Smooth muscle cell (in vitro differentiated cells): ENCODE measurements around the gene DIP2B. TPM values are rescaled to one million over a fixed set of nuclear protein-coding genes. Genes with fewer than 3 reads are reported as not detected.

Source experiments
- DNase-seq: peaks from one replicate; lab custom pipeline; 2025; ENCODE audit not compliant: unreplicated experiment; lab: John Stamatoyannopoulos, UW
- H2AFZ ChIP-seq: fragments of 200-600 bp; sonication (generic); 2 replicates; pipeline ENCODE4 v1.6.0; 2016; ENCODE audit warnings: antibody characterized with exemption, low read depth, mild to moderate bottlenecking
- H3F3A ChIP-seq: fragments of 200-600 bp; sonication (generic); 2 replicates; pipeline ENCODE4 v1.6.0; 2017; ENCODE audit warnings: antibody characterized with exemption, low read depth
- H3K27ac ChIP-seq: fragments of 200-600 bp; sonication (generic); 2 replicates; pipeline ENCODE4 v1.5.1; 2016; ENCODE audit warnings: low read depth, mild to moderate bottlenecking
- H3K27me3 ChIP-seq: fragments of 200-600 bp; sonication (generic); 2 replicates; pipeline ENCODE4 v1.6.1; 2016; ENCODE audit warnings: low read depth, mild to moderate bottlenecking
- H3K36me3 ChIP-seq: fragments of 200-600 bp; sonication (generic); 2 replicates; pipeline ENCODE4 v1.5.1; 2016; ENCODE audit warnings: low read depth
- H3K4me1 ChIP-seq: fragments of 200-600 bp; sonication (generic); 2 replicates; pipeline ENCODE4 v1.5.1; 2016; ENCODE audit warnings: low read depth
- H3K4me2 ChIP-seq: fragments of 200-600 bp; sonication (generic); 2 replicates; pipeline ENCODE4 v1.6.0; 2016; ENCODE audit warnings: mild to moderate bottlenecking
- H3K4me3 ChIP-seq: fragments of 200-600 bp; sonication (generic); 2 replicates; pipeline ENCODE4 v1.5.1; 2016; ENCODE audit warnings: mild to moderate bottlenecking
- H3K79me2 ChIP-seq: fragments of 200-600 bp; sonication (generic); 2 replicates; pipeline ENCODE4 v1.6.0; 2016; ENCODE audit warnings: low read depth, mild to moderate bottlenecking
- H3K9ac ChIP-seq: fragments of 200-600 bp; sonication (generic); 2 replicates; pipeline ENCODE4 v1.6.0; 2016; ENCODE audit warnings: low read depth
- H3K9me3 ChIP-seq: fragments of 200-600 bp; sonication (generic); replicated peaks from 2 replicates; pipeline ENCODE4 v1.5.1; 2016; ENCODE audit warnings: low read depth
- H4K20me1 ChIP-seq: fragments of 200-600 bp; sonication (generic); 2 replicates; pipeline ENCODE4 v1.6.0; 2016; ENCODE audit warnings: low read depth
- WGBS: methylation state at CpG from one replicate; pipeline ENCODE4 v1.1.7; 2016; ENCODE audit warnings: low lambda C conversion rate; 5-methylcytosine and 5-hydroxymethylcytosine counted together
- polyA plus RNA-seq: library from polyadenylated mRNA; unstranded; fragments of >200 nt; fragmentation: Nextera tagmentation; extraction: Ambion mirVana; gene quantifications from 2 replicates; pipeline ENCODE4 v1.2.1, GENCODE V29; 2016
- total RNA-seq: library from RNA; depleted of rRNA; stranded (reverse); fragments of >200 nt; gene quantifications from 2 replicates; pipeline ENCODE4 v1.2.3, GENCODE V29; 2014
- TF ChIP-seq, protein P1 (sequence below): fragments of 200-600 bp; sonication (generic); IDR thresholded peaks from 2 replicates; pipeline ENCODE4 v1.5.1; 2017; ENCODE audit warnings: borderline replicate concordance, mild to moderate bottlenecking, antibody characterized with exemption; ENCODE audit not compliant: insufficient read depth, poor library complexity, severe bottlenecking

The DIP2B gene
- total and polyA plus RNA-seq, 2 experiments from 2014 or later: 5.8 to 35.2 TPM

- peak overlapping the region; percentile 54 for H3K4me2 ChIP-seq
- H3K36me3 ChIP-seq: no peaks in the 10 kb centered on the region
- H4K20me1 ChIP-seq: peaks cover 18% of the 10 kb centered on the region
- H3K4me3 ChIP-seq: no peak overlapping the region
- no peaks in the 10 kb centered on the region for H3K9me3 ChIP-seq
- H3K9ac ChIP-seq: no peak overlapping the region
- no peaks in the 10 kb centered on the region for H3K27me3 ChIP-seq
- H3K79me2 ChIP-seq: peaks cover 87% of the 10 kb centered on the region
- peaks cover 5% of the 10 kb centered on the region for H3F3A ChIP-seq
- H3K4me1 ChIP-seq: peaks cover 37% of the 10 kb centered on the region
- no peak for DNase-seq
- WGBS: 34% methylated on average over 1 of the region's 1 CpG
- no peak overlapping the region for H2AFZ ChIP-seq
- peak overlapping the region; percentile 47 for H3K27ac ChIP-seq
- TF ChIP-seq, protein P1, sequence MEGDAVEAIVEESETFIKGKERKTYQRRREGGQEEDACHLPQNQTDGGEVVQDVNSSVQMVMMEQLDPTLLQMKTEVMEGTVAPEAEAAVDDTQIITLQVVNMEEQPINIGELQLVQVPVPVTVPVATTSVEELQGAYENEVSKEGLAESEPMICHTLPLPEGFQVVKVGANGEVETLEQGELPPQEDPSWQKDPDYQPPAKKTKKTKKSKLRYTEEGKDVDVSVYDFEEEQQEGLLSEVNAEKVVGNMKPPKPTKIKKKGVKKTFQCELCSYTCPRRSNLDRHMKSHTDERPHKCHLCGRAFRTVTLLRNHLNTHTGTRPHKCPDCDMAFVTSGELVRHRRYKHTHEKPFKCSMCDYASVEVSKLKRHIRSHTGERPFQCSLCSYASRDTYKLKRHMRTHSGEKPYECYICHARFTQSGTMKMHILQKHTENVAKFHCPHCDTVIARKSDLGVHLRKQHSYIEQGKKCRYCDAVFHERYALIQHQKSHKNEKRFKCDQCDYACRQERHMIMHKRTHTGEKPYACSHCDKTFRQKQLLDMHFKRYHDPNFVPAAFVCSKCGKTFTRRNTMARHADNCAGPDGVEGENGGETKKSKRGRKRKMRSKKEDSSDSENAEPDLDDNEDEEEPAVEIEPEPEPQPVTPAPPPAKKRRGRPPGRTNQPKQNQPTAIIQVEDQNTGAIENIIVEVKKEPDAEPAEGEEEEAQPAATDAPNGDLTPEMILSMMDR: no peak
These were observed 67.5 kb downstream of the DIP2B start for GRCh38 chr12:50572287-50572686.

GRCh38 chr12:50572760-50573159 is 68.0 kb downstream of the DIP2B start:
- peak overlapping the region; percentile 47 for H3K27ac ChIP-seq
- no peak overlapping the region for H2AFZ ChIP-seq
- H3K79me2 ChIP-seq: peaks cover 86% of the 10 kb centered on the region
- peak overlapping the region; percentile 54 for H3K4me2 ChIP-seq
- no peaks in the 10 kb centered on the region for H3K36me3 ChIP-seq
- no peak overlapping the region for H3K9ac ChIP-seq
- 68% methylated on average over 3 of the region's 3 CpGs for WGBS
- H3F3A ChIP-seq: peaks cover 5% of the 10 kb centered on the region
- no peak overlapping the region for H3K4me3 ChIP-seq
- peaks cover 18% of the 10 kb centered on the region for H4K20me1 ChIP-seq
- no peaks in the 10 kb centered on the region for H3K27me3 ChIP-seq
- DNase-seq: no peak
- no peaks in the 10 kb centered on the region for H3K9me3 ChIP-seq
- TF ChIP-seq, protein P1: no peak
- H3K4me1 ChIP-seq: peaks cover 37% of the 10 kb centered on the region

- Histone ChIP-seq H3K79me2 (peaks cover 88% of the 10 kb centered on the region), H3F3A (peaks cover 5% of the 10 kb centered on the region)
- WGBS: 94% methylated on average over 2 of the region's 2 CpGs
These were observed 68.5 kb downstream of the DIP2B start for GRCh38 chr12:50573271-50573670.

More at GRCh38 chr12:50573271-50573670, 68.5 kb downstream of the DIP2B start:
- Histone ChIP-seq H3K27me3 (no peaks in the 10 kb centered on the region), H3K9me3 (no peaks in the 10 kb centered on the region), H2AFZ (no peak overlapping the region), H3K9ac (no peak overlapping the region), H3K27ac (no peak overlapping the region), H3K36me3 (no peaks in the 10 kb centered on the region), H3K4me1 (peaks cover 35% of the 10 kb centered on the region), H3K4me2 (no peak overlapping the region), H4K20me1 (peaks cover 14% of the 10 kb centered on the region), H3K4me3 (no peak overlapping the region)
- TF ChIP-seq, protein P1: no peak
- no peak for DNase-seq
